Right forelimb (tissue), 1 donor: ENCODE measurements around the gene CNNM4.

ENCODE experiments used
- DNase-seq: peaks from one replicate; pipeline ENCODE4 v3.0.0-alpha.2; 2018

The CNNM4 gene

DNA sequence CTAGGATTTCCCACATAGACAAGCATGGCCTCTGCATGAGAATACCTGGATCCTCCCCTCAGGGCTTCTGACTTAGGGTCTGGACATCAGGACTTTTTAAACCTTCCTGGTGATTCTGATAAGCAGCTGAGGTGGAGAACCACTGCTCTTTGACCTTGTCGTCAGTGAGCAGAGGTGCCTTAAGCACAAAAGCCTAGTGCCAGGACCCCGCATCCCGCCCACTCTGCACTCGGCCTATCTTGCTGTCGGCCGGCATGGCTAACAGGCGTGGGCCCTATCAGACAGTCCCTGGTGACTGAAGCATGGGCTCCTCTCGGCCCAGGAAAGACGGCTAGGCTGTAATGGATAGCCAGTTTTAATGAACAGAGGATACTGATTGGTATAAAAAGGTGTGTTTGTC is 76.9 kb downstream of the CNNM4 start:
- DNase-seq, result no peak

- DNase-seq, result no peak
Observed at GRCh38 chr2:96838345-96839292, 77.9 kb downstream of the CNNM4 start.

DNA sequence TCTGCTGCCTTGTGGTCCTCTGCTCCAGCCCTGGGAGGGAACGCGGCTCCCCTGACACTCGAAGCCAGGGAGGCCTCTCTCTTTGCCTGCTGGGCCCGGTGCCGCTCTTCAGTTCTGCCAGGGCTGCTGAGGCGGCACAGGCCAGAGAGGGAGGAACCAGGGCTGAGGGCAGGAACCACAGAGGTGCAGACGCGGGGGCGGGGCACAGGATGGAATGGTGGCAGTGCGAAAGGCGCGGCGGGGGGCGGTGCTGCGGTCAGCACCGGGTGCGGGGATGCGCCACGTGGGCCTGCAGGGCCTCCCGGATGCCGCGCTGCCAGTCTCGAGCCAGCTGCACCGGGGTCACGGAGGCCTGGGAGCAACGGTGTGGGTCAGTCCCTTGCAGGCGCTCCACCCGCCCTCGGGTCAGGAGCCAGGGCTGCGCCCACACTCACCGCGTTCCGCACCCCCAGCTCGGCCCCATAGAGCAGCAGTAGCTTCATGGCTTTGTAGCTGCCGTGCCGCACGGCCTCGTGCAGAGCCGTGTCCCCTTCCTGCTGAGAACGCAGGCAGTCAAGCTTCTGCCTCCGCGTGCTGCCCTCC is 78.7 kb downstream of the CNNM4 start:
- no peak for DNase-seq

DNA sequence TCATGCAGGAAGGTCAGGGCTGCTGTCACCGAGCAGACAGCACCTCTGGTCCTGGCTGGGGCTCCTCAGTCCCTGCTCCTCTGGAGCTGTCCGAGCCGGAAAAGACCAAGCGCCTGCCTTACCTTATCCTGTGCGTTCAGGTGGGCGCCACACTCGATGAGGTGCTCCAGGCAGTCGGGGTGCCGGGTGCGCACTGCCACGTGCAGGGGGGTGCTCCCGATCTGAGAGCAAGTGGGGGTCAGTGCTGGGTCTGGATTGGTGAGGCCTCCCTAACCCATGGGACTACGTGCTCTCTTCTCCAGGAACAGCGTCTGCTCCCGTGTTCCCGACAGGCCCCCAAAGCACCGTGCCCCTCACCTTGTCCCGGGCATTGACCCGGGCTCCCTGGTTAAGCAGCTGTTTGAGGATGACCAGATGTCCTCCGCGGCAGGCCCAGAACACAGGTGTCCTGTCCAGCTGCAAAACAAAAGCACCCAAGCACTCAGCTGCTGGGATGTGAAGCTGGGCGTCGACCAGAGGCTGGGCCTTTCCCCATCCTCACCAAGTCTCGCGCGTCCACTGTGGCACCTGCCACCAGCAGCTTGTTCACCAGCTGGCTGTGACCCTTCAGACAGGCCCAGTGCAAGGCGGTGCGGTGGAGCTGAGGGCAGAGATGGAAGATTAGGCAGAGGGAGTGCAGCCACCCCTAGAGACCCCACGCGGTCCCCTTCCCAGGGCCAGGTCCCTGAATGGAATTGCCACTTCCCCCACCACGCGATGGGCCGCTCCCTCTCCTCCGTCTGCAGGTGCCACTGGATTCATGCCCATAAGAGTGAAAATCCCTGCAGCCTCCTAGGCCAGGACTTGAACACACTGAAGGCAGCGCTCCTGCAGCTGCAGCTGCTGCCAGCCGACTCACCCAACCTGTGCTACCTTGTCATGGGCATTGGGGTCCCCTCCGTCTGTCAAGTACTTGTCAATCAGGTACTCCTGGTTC is 79.5 kb downstream of the CNNM4 start:
- no peak for DNase-seq

GRCh38 chr2:96841701-96842495 is 81.2 kb downstream of the CNNM4 start:
- DNase-seq, result no peak

GRCh38 chr2:96842600-96842999 is 81.9 kb downstream of the CNNM4 start:
- DNase-seq, result no peak

GRCh38 chr2:96843538-96844268 is 83.0 kb downstream of the CNNM4 start, which contains the start of gene ANKRD23:
Gene ANKRD23, minus strand, starts transcription at chr2:96844021. Its CDS starts 29 bp downstream, at chr2:96843992.
- no peak for DNase-seq

GRCh38 chr2:96844405-96844808 is 83.7 kb downstream of the CNNM4 start:
- DNase-seq, result no peak

DNA sequence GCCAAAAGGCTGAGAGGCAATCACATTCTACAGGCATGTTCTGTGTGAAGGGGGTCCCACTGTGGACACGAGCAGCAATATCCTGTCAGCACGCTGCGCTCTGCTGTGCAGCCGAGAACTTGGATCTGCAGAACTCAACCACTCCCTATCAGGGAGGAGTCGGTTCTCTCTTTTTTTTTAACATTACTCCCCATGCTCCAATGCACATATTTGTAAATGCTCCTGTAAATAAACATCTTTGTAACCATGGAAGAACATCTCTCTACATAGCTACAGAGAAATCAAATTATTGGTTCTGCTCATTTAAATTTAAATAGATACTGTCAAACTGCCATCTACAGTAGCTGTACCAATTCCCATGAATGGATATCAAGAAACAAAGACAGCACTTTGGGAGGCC is 86.1 kb downstream of the CNNM4 start:
- no peak for DNase-seq

DNA sequence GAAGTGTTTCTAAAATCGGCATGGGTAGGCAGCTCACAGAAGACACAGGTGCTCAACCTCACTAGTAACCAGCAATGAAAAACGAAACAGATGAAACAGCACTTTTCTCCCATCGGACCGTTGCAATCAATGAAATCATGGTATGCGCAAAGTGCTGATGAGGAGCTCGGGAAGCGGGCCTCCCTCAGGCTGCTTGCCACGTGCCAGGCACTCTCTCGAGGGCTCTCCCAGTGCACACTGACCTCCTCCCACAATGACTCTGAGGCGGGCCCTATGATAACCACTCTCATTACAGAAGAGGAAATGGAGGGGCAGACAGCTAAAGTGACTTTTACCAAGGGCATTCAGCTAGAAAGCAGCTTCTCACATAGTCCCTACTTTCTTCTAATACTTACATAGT is 86.9 kb downstream of the CNNM4 start:
- no peak for DNase-seq

DNA sequence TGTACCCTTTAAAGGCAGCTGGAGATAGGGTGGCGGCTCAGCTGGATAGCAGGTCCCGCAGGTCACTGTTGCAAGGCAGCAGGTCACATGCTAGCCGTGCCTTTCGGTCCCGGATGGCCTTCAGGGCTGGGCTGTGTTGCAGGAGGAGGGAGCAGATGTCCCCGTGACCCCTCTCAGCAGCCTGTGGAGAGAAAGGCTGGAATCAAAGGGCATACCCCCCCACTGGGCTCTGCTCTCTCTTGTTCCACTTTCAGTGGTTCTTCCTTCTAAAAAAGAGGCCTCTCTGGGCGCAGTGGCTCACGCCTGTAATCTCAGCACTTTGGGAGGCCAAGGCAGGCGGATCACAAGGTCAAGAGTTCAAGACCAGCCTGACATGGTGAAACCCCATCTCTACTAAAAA is 87.6 kb downstream of the CNNM4 start:
- DNase-seq, result no peak

DNA sequence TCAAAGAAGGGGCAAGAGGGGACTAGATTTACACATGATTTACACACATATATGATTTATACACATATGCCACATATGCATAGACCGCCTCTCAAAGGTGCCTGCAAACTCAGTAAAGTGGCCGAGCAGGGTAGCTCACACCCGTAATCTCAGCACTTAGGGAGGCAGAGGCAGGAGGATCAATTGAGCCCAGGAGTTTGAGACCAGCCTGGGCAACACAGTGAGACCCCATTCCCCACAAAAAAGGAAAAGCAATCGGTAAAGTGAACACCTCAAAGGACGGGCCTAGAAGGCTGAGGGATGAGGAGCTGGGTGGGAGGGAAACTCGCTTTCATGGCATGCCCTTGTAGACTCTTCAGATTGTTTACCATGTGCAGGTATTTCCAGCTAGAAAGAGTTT is 92.0 kb downstream of the CNNM4 start:
- DNase-seq, result no peak

DNA sequence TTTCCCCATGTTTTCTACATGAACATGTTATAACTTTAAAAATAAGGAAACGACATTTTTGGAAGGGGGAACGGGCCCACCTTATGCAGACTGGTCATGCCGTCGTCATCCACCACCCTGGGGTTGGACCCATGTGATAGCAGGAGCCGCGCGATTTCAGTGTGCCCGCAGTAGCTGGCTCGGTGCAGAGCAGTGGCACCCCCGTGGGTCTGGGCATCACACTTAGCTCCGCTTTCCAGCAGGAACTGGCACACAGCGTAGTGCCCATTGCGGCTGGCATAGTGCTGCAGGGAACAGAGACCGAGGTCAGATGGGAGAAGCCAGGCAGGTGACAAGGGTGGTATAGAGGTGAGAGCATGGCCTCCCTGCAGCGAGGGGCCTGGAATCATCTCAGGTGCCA is 92.6 kb downstream of the CNNM4 start:
- DNase-seq, result no peak

DNA sequence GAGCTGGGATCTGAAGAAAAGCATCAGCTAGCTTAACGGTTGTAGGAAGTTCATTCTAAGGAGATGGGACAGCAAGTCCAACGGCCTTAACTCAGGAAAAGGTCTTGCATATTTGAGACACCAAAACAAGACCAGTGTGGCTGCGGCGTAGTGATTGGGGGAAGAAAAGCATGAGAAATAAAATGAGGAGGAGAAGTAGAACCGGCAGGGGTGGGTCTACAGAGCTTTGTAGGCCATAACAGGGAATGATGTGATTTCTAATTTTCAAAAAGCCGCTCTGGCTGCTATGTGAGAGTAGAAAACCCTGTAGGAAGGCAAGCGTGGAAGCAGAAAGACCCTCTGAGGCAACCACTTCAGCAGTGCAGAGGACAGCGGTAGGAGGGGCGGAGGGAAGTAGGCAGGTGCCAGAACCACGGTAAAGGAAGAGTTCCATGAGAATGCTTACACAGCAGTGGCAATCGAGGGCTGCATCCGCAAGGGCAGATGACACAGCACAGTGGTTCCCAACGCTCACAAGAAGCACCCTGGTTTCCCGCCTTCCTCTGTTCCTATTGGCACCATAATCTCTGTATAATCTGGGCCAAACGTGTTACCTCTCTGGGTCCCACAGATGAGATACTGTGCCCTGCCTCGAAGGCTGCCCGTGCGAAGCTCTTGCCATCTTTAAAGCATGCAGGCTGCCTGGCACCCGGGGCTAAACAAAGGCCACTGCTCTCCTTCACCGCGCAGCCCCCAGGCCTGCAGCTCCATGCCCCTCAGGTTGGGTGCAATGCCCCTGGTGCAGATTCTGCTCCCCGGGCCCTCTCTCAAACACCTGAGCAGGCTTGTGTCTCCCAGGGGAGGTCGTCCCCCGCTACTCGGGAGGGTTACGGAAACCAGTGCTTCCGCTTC is 96.3 kb downstream of the CNNM4 start:
- peak; percentile 45 for DNase-seq

DNA sequence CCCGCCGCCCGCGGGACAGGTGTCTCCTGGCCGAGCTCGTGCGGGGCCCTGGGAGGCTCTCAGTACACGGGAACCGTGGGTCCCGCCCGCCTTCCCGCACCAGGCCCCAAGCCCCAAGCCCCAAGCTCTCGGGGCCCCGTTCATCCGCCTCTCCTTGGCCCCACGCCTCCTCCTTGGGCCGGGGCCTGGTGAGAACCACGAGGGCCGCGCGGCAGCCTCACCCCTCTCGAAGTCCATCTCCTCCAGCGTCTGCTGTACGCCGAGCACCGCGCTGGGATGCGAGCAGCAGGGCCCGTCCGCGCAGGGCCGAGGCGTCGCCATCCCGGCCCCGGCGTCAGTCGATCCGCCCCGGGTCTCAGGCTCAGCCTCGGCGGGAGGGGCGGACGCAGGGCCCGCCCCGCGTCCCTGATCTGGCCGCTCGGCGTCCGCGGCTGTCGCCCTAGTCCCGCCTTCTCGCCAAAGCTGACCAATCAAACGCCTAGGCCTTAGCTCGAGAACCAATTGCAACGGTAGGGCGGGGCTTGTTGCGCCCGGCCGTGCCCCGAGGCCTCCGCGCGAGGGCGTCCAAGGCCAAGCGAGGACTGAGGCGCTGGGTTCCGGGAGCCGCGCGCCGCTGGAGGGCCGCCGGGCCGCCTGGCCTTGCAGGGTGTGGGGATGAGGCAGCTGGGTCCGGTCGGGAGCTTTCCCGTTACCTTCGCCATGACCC is 97.1 kb downstream of the CNNM4 start, which contains the start of gene ANKRD39:
Gene ANKRD39, minus strand, starts transcription at position 350 of the 706 bp plus-strand sequence. Its CDS starts 29 bp downstream, at position 321.
- DNase-seq, result peak; percentile 98

GRCh38 chr2:96859099-96859649 is 98.5 kb downstream of the CNNM4 start:
- DNase-seq, result peak; percentile 66

- DNase-seq, result peak; percentile 44
Observed at GRCh38 chr2:96859681-96860064, 99.0 kb downstream of the CNNM4 start.

DNA sequence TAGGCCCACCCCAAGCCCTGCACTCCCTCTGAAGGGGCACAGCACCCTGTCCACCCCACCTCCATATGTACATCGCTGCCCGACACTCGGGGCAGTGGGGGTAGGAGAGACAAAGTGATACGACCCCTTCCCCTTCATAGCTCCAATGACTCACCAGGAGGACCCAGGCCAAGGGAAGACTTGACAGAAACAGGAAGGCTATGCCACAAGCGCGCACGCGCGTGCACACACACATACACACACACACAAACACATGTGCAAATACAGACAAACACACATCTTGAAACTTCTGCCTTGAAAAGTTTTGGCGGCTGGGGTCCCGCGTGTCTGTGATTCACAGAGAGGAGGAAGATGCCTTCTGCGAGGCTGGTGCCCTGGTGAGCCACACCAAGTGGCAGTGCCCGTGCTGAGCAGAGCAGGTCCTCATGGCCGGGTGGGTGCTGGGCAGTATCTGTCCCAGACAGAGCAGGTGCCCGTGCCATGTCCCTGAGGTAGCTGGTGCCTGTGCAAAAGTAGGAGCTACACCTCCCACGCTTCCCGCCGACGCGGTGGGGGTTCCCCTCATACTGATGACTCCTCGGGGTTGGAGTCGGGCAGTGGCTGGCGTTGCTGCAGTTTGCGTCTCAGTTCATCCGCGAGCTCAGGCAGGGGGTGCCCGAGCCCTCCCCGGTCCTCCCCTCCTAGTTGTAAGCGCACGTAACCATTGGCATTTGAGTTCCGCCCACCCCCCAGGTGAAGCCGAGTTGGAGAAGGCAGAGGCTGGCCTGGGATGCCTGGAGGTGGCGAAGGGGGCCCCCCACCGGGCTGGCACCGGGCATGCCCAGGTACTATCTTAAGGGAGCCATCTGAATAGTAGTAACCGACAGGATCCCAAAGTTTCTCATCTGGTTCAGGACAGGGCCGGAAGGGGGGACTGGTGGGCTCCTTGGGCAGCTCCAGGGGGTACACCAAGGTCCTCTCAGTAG is 99.6 kb downstream of the CNNM4 start:
- DNase-seq, result peak; percentile 50
